NCI-H524 treated with DMSO at 0.1 percent for 48 hours (cell line): ENCODE data around the gene MAD1L1.

Experiments used
- DNase-seq: peaks from one replicate; lab custom pipeline; 2025; lab: John Stamatoyannopoulos, UW

MAD1L1 gene

GRCh38 chr7:2086229-2086628 lies 146.5 kb downstream of the MAD1L1 start:
- no peak for DNase-seq

GRCh38 chr7:2085804-2086203 lies 146.9 kb downstream of the MAD1L1 start:
- no peak for DNase-seq

GRCh38 chr7:2084781-2085505 lies 147.8 kb downstream of the MAD1L1 start:
- DNase-seq, result no peak

- DNase-seq, result no peak
Measured at GRCh38 chr7:2084331-2084730, 148.4 kb downstream of the MAD1L1 start.

GRCh38 chr7:2083362-2083761 lies 149.4 kb downstream of the MAD1L1 start:
- no peak for DNase-seq

GRCh38 chr7:2082139-2082998 lies 150.4 kb downstream of the MAD1L1 start:
- DNase-seq, result no peak

- no peak for DNase-seq
Measured at GRCh38 chr7:2081526-2082135, 151.1 kb downstream of the MAD1L1 start.

- DNase-seq, result no peak
Measured at GRCh38 chr7:2080477-2080876, 152.3 kb downstream of the MAD1L1 start.

- no peak for DNase-seq
Measured at GRCh38 chr7:2080060-2080387, 152.7 kb downstream of the MAD1L1 start.

GRCh38 chr7:2079332-2080059 lies 153.2 kb downstream of the MAD1L1 start:
- DNase-seq, result no peak

GRCh38 chr7:2078899-2079298 lies 153.8 kb downstream of the MAD1L1 start:
- DNase-seq, result no peak

- no peak for DNase-seq
Measured at GRCh38 chr7:2076649-2077064, 156.1 kb downstream of the MAD1L1 start.

GRCh38 chr7:2075811-2076210 lies 156.9 kb downstream of the MAD1L1 start:
- DNase-seq, result no peak

- no peak for DNase-seq
Measured at GRCh38 chr7:2074691-2075090, 158.1 kb downstream of the MAD1L1 start.

- no peak for DNase-seq
Measured at GRCh38 chr7:2072798-2073197, 159.9 kb downstream of the MAD1L1 start.

GRCh38 chr7:2072042-2072441 lies 160.7 kb downstream of the MAD1L1 start:
- no peak for DNase-seq

- no peak for DNase-seq
Measured at GRCh38 chr7:2071133-2071832, 161.5 kb downstream of the MAD1L1 start.

GRCh38 chr7:2070151-2070763 lies 162.5 kb downstream of the MAD1L1 start:
- no peak for DNase-seq

GRCh38 chr7:2069472-2069860 lies 163.3 kb downstream of the MAD1L1 start:
- no peak for DNase-seq

GRCh38 chr7:2068693-2069471 lies 163.9 kb downstream of the MAD1L1 start:
- no peak for DNase-seq
